Lower leg skin (tissue), 4 donors: ENCODE data around the gene THADA. TPM values are rescaled to one million over a fixed set of nuclear protein-coding genes. Genes with fewer than 3 reads are reported as not detected.

Source experiments
- DNase-seq, 2 donors: peaks; one replicate each; pipeline ENCODE4 v3.0.0-alpha.2; 2019; ENCODE audit warnings: low spot score in 2 of 2
- H3K4me3 ChIP-seq: fragments of 200-600 bp; sonication (generic); 2 replicates; pipeline ENCODE4 v1.5.1; 2017; ENCODE audit warnings: mild to moderate bottlenecking, low read depth; ENCODE audit not compliant: poor library complexity, severe bottlenecking
- POLR2A ChIP-seq, 2 donors: fragments of 450-650 bp; IDR thresholded peaks; one replicate each; pipeline ENCODE4 v1.6.1; 2016 to 2017; ENCODE audit warnings: antibody characterized with exemption in 2 of 2, mild to moderate bottlenecking in 1 of 2, moderate library complexity in 1 of 2
- WGBS, 2 donors: methylation state at CpG; one replicate each; pipeline ENCODE4 v1.1.5; 2018; 5-methylcytosine and 5-hydroxymethylcytosine counted together
- intact Hi-C: fragments of 100-400 bp; cut with DNase I; formaldehyde crosslinking; loops from one replicate; pipeline ENCODE4 v1.15.0; 2023; ENCODE audit warnings: low total_unique reads
- total RNA-seq, 4 donors: library from RNA; depleted of rRNA; stranded (reverse); fragments of >200 nt; gene quantifications; one replicate each; pipeline ENCODE4 v1.1.0, GENCODE V29; 2016
- TF ChIP-seq, protein P1 (sequence below), 3 donors: fragments of 450-650 bp; IDR thresholded peaks; one replicate each; pipeline ENCODE4 v1.5.1; 2016; ENCODE audit warnings: antibody characterized with exemption in 3 of 3, mild to moderate bottlenecking in 3 of 3, moderate library complexity in 2 of 3

Gene THADA
- total RNA-seq, 4 donors from 2014 or later: 19.5 to 26.4 (median 22.2) TPM

GRCh38 chr2:43309935-43310334, 285.9 kb downstream of the THADA start:
- no peak for TF ChIP-seq POLR2A (IDR thresholded peaks at IDR 0.05)
- TF ChIP-seq, protein P1, sequence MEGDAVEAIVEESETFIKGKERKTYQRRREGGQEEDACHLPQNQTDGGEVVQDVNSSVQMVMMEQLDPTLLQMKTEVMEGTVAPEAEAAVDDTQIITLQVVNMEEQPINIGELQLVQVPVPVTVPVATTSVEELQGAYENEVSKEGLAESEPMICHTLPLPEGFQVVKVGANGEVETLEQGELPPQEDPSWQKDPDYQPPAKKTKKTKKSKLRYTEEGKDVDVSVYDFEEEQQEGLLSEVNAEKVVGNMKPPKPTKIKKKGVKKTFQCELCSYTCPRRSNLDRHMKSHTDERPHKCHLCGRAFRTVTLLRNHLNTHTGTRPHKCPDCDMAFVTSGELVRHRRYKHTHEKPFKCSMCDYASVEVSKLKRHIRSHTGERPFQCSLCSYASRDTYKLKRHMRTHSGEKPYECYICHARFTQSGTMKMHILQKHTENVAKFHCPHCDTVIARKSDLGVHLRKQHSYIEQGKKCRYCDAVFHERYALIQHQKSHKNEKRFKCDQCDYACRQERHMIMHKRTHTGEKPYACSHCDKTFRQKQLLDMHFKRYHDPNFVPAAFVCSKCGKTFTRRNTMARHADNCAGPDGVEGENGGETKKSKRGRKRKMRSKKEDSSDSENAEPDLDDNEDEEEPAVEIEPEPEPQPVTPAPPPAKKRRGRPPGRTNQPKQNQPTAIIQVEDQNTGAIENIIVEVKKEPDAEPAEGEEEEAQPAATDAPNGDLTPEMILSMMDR (IDR thresholded peaks at IDR 0.05): no peak
- 75 to 100% methylated on average over 1 of the region's 1 CpG for WGBS, 2 donors
- DNase-seq: no peak
- intact Hi-C loops: no loop called here
- no peak overlapping the region for H3K4me3 ChIP-seq

- no peak for TF ChIP-seq POLR2A (IDR thresholded peaks at IDR 0.05)
- TF ChIP-seq, protein P1 (IDR thresholded peaks at IDR 0.05): no peak
- H3K4me3 ChIP-seq: no peak overlapping the region
- WGBS, 2 donors: 96 to 100% methylated on average over 3 of the region's 3 CpGs
- no peak for DNase-seq
- intact Hi-C loops: no loop called here
Observed at GRCh38 chr2:43307973-43308372, 287.9 kb downstream of the THADA start.

GRCh38 chr2:43307046-43307445, 288.8 kb downstream of the THADA start:
- 37% methylated on average over 2 of the region's 2 CpGs for WGBS, 2 donors
- DNase-seq: no peak
- no peak overlapping the region for H3K4me3 ChIP-seq
- intact Hi-C loops: no loop called here
- TF ChIP-seq, protein P1 (IDR thresholded peaks at IDR 0.05): no peak
- no peak for TF ChIP-seq POLR2A (IDR thresholded peaks at IDR 0.05)

DNA sequence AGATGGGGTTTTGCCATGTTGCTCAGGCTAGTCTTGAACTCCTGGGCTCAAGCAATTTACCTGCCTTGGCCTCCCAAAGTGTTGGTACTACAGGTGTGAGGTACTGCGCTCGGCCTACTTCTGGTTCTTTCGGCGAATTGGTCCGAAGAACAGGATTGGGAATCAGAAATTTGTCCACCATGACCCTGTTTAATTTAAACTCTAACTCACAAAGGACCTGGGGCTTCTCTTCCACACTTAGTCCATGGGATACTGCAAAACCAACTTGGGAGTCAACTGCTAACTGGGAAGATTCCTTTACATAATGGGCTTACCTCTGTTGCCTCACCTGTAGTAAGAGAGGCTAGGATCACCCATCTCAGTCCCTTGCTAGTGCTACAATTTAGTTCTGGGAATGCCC, 289.6 kb downstream of the THADA start:
- intact Hi-C loops: no loop called here
- WGBS, 2 donors: 96% methylated on average over 5 of the region's 5 CpGs
- H3K4me3 ChIP-seq: no peak overlapping the region
- no peak for DNase-seq
- TF ChIP-seq, protein P1 (IDR thresholded peaks at IDR 0.05): no peak
- TF ChIP-seq POLR2A (IDR thresholded peaks at IDR 0.05): no peak

DNA sequence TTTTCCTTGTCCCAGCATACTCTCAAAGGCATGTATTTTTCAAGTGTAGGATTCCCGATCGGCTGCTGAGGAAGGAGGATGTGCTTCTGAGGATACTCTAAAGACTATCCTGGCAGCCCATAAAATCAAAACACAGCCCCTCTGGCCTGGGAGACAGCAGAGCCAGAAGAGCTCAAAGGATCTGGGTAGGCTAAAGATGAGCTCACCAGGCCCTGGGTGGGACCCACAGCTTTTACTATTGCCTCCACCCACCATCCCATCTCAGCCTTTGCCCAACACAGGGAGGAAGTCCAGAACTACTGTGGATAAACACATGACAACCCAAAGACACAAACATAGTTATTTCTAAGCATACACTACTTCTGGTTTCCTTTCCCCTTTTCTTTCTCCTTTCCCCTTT, 290.3 kb downstream of the THADA start:
- TF ChIP-seq, protein P1 (IDR thresholded peaks at IDR 0.05): no peak
- no peak for TF ChIP-seq POLR2A (IDR thresholded peaks at IDR 0.05)
- WGBS, 2 donors: 27 to 32% methylated on average over 2 of the region's 2 CpGs
- peak; percentile 81 to 93 for DNase-seq

DNA sequence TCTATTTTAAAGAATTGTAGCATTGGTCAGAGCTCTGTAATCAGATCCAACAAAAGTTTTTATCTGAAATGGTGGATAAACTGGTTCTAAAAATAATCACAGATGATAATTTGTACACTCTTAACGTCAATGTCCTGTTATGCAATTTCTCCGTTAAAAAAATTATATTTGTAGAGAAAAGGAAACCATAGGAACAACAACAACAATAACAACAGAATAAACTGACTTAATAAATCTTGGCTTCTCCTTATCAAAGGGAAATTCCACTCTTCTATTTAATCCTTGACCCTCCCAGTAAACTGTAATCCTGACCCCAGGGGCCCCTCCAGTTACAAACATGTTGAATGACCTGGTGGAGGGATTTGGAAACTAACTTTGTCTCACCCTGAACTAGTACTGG, 290.8 kb downstream of the THADA start:
- no peak for DNase-seq
- intact Hi-C loops: no loop called here
- 6 to 9% methylated on average over 2 of the region's 2 CpGs for WGBS, 2 donors
- no peak for TF ChIP-seq POLR2A (IDR thresholded peaks at IDR 0.05)
- TF ChIP-seq, protein P1 (IDR thresholded peaks at IDR 0.05): no peak
- H3K4me3 ChIP-seq: no peak overlapping the region

More for the DNA sequence above, 290.3 kb downstream of the THADA start:
- H3K4me3 ChIP-seq: no peak overlapping the region
- intact Hi-C loops: no loop called here
